GM12878 (cell line): ENCODE results near the gene TMEM14A. TPM values are rescaled to one million over a fixed set of nuclear protein-coding genes. Genes with fewer than 3 reads are reported as not detected.

Experiments used
- ATF7 ChIP-seq: fragments of 450-650 bp; IDR thresholded peaks from 2 replicates; pipeline ENCODE4 v1.6.1; 2016; ENCODE audit warnings: low read depth, mild to moderate bottlenecking
- BCL3 ChIP-seq: IDR thresholded peaks from 2 replicates; pipeline ENCODE4 v1.6.1; 2011; ENCODE audit warnings: borderline replicate concordance, low read depth, mild to moderate bottlenecking, moderate library complexity, low read length; ENCODE audit not compliant: insufficient read depth, poor library complexity, severe bottlenecking
- CEBPZ ChIP-seq: fragments of 150-350 bp; IDR thresholded peaks from 2 replicates; pipeline ENCODE4 v1.6.1; 2016; ENCODE audit warnings: low read depth, low read length
- EZH2 ChIP-seq: IDR thresholded peaks from 2 replicates; pipeline ENCODE4 v1.6.1; 2012; ENCODE audit warnings: low read depth, mild to moderate bottlenecking, control low read depth, inconsistent platforms, low read length, borderline replicate concordance; ENCODE audit not compliant: control insufficient read depth
- GATAD2B ChIP-seq: fragments of 450-650 bp; conservative IDR thresholded peaks from 2 replicates; pipeline ENCODE4 v1.6.1; 2017; ENCODE audit warnings: low read depth, mild to moderate bottlenecking, moderate library complexity
- HDAC2 ChIP-seq: fragments of 200-600 bp; sonication (generic); IDR thresholded peaks from 2 replicates; pipeline ENCODE4 v1.6.1; 2017
- HSF1 ChIP-seq: fragments of 150-350 bp; IDR thresholded peaks from 2 replicates; pipeline ENCODE4 v1.6.1; 2014; ENCODE audit warnings: mild to moderate bottlenecking, low read depth, low read length
- KAT2A ChIP-seq: conservative IDR thresholded peaks from 2 replicates; pipeline ENCODE4 v1.6.1; 2011; ENCODE audit warnings: low read depth, low read length; ENCODE audit not compliant: control insufficient read depth
- LARP7 ChIP-seq: fragments of 450-650 bp; IDR thresholded peaks from 2 replicates; pipeline ENCODE4 v1.6.1; 2017; ENCODE audit warnings: mild to moderate bottlenecking
- NBN ChIP-seq: fragments of 450-650 bp; IDR thresholded peaks from 2 replicates; pipeline ENCODE4 v1.6.1; 2016
- NKRF ChIP-seq: fragments of 450-650 bp; conservative IDR thresholded peaks from 2 replicates; pipeline ENCODE4 v1.6.1; 2017; ENCODE audit warnings: mild to moderate bottlenecking, moderate library complexity
- NR2F1 ChIP-seq: fragments of 450-650 bp; conservative IDR thresholded peaks from 2 replicates; pipeline ENCODE4 v1.6.1; 2017; ENCODE audit warnings: mild to moderate bottlenecking
- POLR2AphosphoS2 ChIP-seq: IDR thresholded peaks from 2 replicates; pipeline ENCODE4 v1.6.1; 2011; ENCODE audit warnings: low read depth, mild to moderate bottlenecking, low read length, improper control_type of control experiment, moderate library complexity
- POU2F2 ChIP-seq: IDR thresholded peaks from 3 replicates; pipeline ENCODE4 v1.6.1; 2011; ENCODE audit warnings: low read depth, mild to moderate bottlenecking, low read length, borderline replicate concordance
- RAD21 ChIP-seq: IDR thresholded peaks from 2 replicates; pipeline ENCODE4 v1.6.1; 2011; ENCODE audit warnings: mild to moderate bottlenecking, low read depth, low read length, moderate library complexity; ENCODE audit not compliant: insufficient read depth
- STAT3 ChIP-seq: IDR thresholded peaks from 2 replicates; pipeline ENCODE4 v1.6.1; 2011; ENCODE audit warnings: low read depth, low read length, improper control_type of control experiment
- ZBTB40 ChIP-seq: fragments of 450-650 bp; IDR thresholded peaks from 2 replicates; pipeline ENCODE4 v1.6.1; 2016; ENCODE audit warnings: mild to moderate bottlenecking, moderate library complexity, borderline replicate concordance
- polyA plus RNA-seq, 11 experiments: library from polyadenylated mRNA; depleted of rRNA in 4 of 11; unstranded in 6 of 11; stranded (reverse) in 5 of 11; fragments of >200 nt; fragmentation: Nextera tagmentation in 4 of 11; fragmentation: Illumina TruSeq in 1 of 11; extraction: Ambion mirVana in 4 of 11; extraction: Trizol in 1 of 11; gene quantifications; 1 replicate in 1 of 11; 2 replicates in 10 of 11; pipeline versions ENCODE4 v1.2.1 to v1.2.3, GENCODE V29; 2011 to 2016; ENCODE audit warnings: inconsistent platforms in 2 of 11, missing spikeins in 2 of 11, low read depth in 1 of 11
- total RNA-seq, 4 experiments: library from RNA; depleted of rRNA in 3 of 4; stranded (reverse); fragments of >200 nt in 3 of 4; fragmentation: Illumina TruSeq in 1 of 4; extraction: Trizol in 1 of 4; gene quantifications; 2 replicates each; pipeline versions ENCODE4 v1.2.1 to v1.2.3, GENCODE V29; 2013 to 2021

TMEM14A gene
- total and polyA plus RNA-seq, 10 of the 15 experiments (the other 5 are each of a cell fraction or from before 2014, with no cell fraction given), result 15.6 to 143 (median 33.1) TPM

- TF ChIP-seq BCL3 (no peak), NR2F1 (no peak), NBN (no peak), GATAD2B (no peak; the same call in 1 of the 2 replicates), HSF1 (no peak), RAD21 (no peak), ZBTB40 (no peak), POLR2AphosphoS2 (peak; percentile 72; the same call in 1 of the 2 replicates), HDAC2 (no peak), KAT2A (no peak), POU2F2 (peak; percentile 85), LARP7 (no peak), NKRF (peak; percentile 33; the same call in 1 of the 2 replicates), STAT3 (no peak), CEBPZ (no peak), ATF7 (no peak), EZH2 (no peak)
Observed at GRCh38 chr6:52664186-52664990, 6.5 kb upstream of the TMEM14A start (continued).
